HEK293T (cell line): ENCODE results near the gene RINL.

Experiments
- BHLHE40 ChIP-seq: fragments of 450-650 bp; IDR thresholded peaks from 2 replicates; pipeline ENCODE4 v1.6.1; 2016; ENCODE audit warnings: mild to moderate bottlenecking, moderate library complexity, borderline replicate concordance
- CTBP1 ChIP-seq: fragments of 450-650 bp; IDR thresholded peaks from 2 replicates; pipeline ENCODE4 v1.6.1; 2016; ENCODE audit warnings: borderline replicate concordance
- ELF4 ChIP-seq: fragments of 450-650 bp; IDR thresholded peaks from 2 replicates; pipeline ENCODE4 v1.6.1; 2017; ENCODE audit warnings: antibody characterized with exemption
- FOXA1 ChIP-seq: fragments of 450-650 bp; IDR thresholded peaks from 2 replicates; pipeline ENCODE4 v1.6.1; 2016; ENCODE audit warnings: mild to moderate bottlenecking
- FOXK2 ChIP-seq: fragments of 450-650 bp; IDR thresholded peaks from 2 replicates; pipeline ENCODE4 v1.6.1; 2016; ENCODE audit warnings: mild to moderate bottlenecking
- FOXM1 ChIP-seq: fragments of 450-650 bp; IDR thresholded peaks from 2 replicates; pipeline ENCODE4 v1.6.1; 2017; ENCODE audit warnings: mild to moderate bottlenecking, borderline replicate concordance
- HDGF ChIP-seq: fragments of 450-650 bp; IDR thresholded peaks from 2 replicates; pipeline ENCODE4 v1.6.1; 2017; ENCODE audit warnings: antibody characterized with exemption, borderline replicate concordance
- L3MBTL2 ChIP-seq: fragments of 450-650 bp; conservative IDR thresholded peaks from 2 replicates; pipeline ENCODE4 v1.6.1; 2016; ENCODE audit warnings: mild to moderate bottlenecking
- SP1 ChIP-seq: fragments of 450-650 bp; IDR thresholded peaks from 2 replicates; pipeline ENCODE4 v1.6.1; 2017
- SUZ12 ChIP-seq: fragments of 450-650 bp; IDR thresholded peaks from 2 replicates; pipeline ENCODE4 v1.6.1; 2016; ENCODE audit warnings: mild to moderate bottlenecking
- ZNF384 ChIP-seq: fragments of 450-650 bp; IDR thresholded peaks from 2 replicates; pipeline ENCODE4 v1.6.1; 2016
- TF ChIP-seq, protein P1 (sequence below): fragments of 450-650 bp; IDR thresholded peaks from 2 replicates; pipeline ENCODE4 v1.6.1; 2016

DNA sequence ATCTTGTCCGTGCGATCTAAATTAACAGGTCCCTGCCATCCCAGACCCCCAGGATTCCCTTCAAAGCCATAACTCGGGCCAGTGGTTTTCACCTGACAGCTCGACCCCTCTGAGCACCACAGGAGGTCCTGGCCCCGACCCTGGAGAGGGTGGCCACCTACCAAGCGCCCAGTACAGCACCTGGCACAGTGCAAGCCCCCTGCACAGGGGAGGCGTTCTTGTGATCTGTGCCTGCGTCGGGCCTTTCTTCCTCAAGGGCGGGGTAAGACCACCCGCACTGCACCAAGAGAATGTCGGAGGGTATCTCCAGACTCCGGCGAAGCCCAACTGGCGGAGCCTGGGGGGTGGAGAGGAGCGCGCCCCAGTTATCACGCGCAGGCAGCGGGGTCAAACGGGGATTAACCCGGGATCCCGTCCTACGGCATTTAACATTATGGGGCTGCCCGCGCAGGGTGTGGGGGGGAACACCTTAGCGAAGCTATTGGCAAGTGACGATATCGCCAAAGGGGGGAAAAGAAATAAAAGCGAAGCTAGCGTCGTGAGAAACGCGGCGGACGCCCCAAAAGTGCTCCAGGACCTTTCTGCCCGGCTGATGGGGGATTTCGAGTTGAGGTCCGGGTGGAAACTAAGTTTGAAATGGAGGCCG, 27.0 kb downstream of the RINL start:
- TF ChIP-seq FOXA1 (no peak), SUZ12 (no peak), ELF4 (no peak), CTBP1 (no peak), FOXK2 (no peak), FOXM1 (no peak), BHLHE40 (no peak), HDGF (no peak), L3MBTL2 (no peak), ZNF384 (no peak), SP1 (no peak)
- TF ChIP-seq, protein P1, sequence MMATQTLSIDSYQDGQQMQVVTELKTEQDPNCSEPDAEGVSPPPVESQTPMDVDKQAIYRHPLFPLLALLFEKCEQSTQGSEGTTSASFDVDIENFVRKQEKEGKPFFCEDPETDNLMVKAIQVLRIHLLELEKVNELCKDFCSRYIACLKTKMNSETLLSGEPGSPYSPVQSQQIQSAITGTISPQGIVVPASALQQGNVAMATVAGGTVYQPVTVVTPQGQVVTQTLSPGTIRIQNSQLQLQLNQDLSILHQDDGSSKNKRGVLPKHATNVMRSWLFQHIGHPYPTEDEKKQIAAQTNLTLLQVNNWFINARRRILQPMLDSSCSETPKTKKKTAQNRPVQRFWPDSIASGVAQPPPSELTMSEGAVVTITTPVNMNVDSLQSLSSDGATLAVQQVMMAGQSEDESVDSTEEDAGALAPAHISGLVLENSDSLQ: no peak
